Lung (tissue), 12 donors: Measurements from ENCODE around the gene LMF2. TPM values are rescaled to one million over a fixed set of nuclear protein-coding genes. Genes with fewer than 3 reads are reported as not detected.

ENCODE experiments used
- ATAC-seq: fragments of 200-7000 bp; cut with Tn5 transposase; one replicate; pipeline ENCODE4 v1.9.1; 2020; ENCODE audit warnings: moderate number of reproducible peaks; ENCODE audit not compliant: insufficient read depth, low FRiP score
- DNase-seq, 3 donors: peaks; one replicate each; pipeline ENCODE4 v3.0.0-alpha.2; 2013 to 2017
- H3K27ac ChIP-seq, 2 donors: one replicate each; pipeline ENCODE4 v1.5.1; 2013; ENCODE audit warnings: mild to moderate bottlenecking in 2 of 2, moderate library complexity in 2 of 2, control low read depth in 1 of 2, inconsistent platforms in 1 of 2, low read depth in 1 of 2, low read length in 1 of 2
- H3K27me3 ChIP-seq, 3 donors: one replicate each; pipeline ENCODE4 v1.5.1; 2013; ENCODE audit warnings: low read length in 2 of 3; ENCODE audit not compliant: control insufficient read depth in 3 of 3, insufficient read depth in 3 of 3
- H3K36me3 ChIP-seq, 4 donors: one replicate each; pipeline ENCODE4 v1.5.1; 2013; ENCODE audit warnings: low read length in 4 of 4, mild to moderate bottlenecking in 1 of 4, moderate library complexity in 1 of 4; ENCODE audit not compliant: control insufficient read depth in 4 of 4, insufficient read depth in 4 of 4
- H3K4me1 ChIP-seq, 5 donors: one replicate each; pipeline ENCODE4 v1.5.1; 2013; ENCODE audit warnings: low read length in 5 of 5, mild to moderate bottlenecking in 2 of 5, moderate library complexity in 1 of 5; ENCODE audit not compliant: control insufficient read depth in 5 of 5, insufficient read depth in 5 of 5
- H3K4me3 ChIP-seq: one replicate; pipeline ENCODE4 v1.5.1; 2013; ENCODE audit warnings: mild to moderate bottlenecking, control low read depth, moderate library complexity
- H3K9ac ChIP-seq, 2 donors: one replicate each; pipeline ENCODE4 v1.5.1; 2013; ENCODE audit warnings: low read length in 2 of 2, control low read depth in 1 of 2; ENCODE audit not compliant: insufficient read depth in 1 of 2
- H3K9me3 ChIP-seq, 4 donors: one replicate each; pipeline ENCODE4 v1.5.1; 2013; ENCODE audit warnings: low read length in 3 of 4, mild to moderate bottlenecking in 1 of 4, moderate library complexity in 1 of 4; ENCODE audit not compliant: control insufficient read depth in 4 of 4, insufficient read depth in 3 of 4
- WGBS, 2 donors: extraction: QIAGEN DNeasy Blood & Tissue Kit; methylation state at CpG; one replicate each; pipeline ENCODE4 v1.1.7; 2013; 5-methylcytosine and 5-hydroxymethylcytosine counted together
- polyA plus RNA-seq, 2 donors: library from polyadenylated mRNA; stranded (reverse); fragments of 200-250 nt; gene quantifications; one replicate each; pipeline ENCODE4 v1.2.1, GENCODE V29; 2013
- total RNA-seq, 2 donors: library from RNA; depleted of rRNA in 1 of 2; stranded (reverse); fragments of >200 nt in 1 of 2; gene quantifications; one replicate each; pipeline ENCODE4 v1.2.1, GENCODE V29; 2014 to 2021
- TF ChIP-seq, protein P1 (sequence below): IDR thresholded peaks from 2 replicates; pipeline ENCODE4 v1.5.1; 2012; ENCODE audit warnings: mild to moderate bottlenecking; ENCODE audit errors: control extremely low read depth, extremely low read depth
- donor health status: control.
- donor health status: control.
- donor health status: Bipolar disorder and iron deficiency.
- donor health status: healthy.
- donor health status: DM: yes; HTN: yes; CAD: no.

The LMF2 gene
- total and polyA plus RNA-seq, 4 donors: 29.8 to 84.6 (median 50.4) TPM

- Histone ChIP-seq H3K4me3 (no peak within 1 kb of the TSS), H3K27ac (peak within 1 kb of the TSS in 1 of 2 donors; percentile 78), H3K9me3 (no peaks in the 10 kb centered on the region), H3K4me1 (peaks cover 0 to 22% (median 0%) of the 10 kb centered on the region in 5 donors), H3K36me3 (no peaks in the 10 kb centered on the region), H3K9ac (no peak within 1 kb of the TSS), H3K27me3 (peaks cover 4 to 47% (median 33%) of the 10 kb centered on the region in 3 donors)
- ATAC-seq: no peak
- DNase-seq: no peak
- TF ChIP-seq, protein P1, sequence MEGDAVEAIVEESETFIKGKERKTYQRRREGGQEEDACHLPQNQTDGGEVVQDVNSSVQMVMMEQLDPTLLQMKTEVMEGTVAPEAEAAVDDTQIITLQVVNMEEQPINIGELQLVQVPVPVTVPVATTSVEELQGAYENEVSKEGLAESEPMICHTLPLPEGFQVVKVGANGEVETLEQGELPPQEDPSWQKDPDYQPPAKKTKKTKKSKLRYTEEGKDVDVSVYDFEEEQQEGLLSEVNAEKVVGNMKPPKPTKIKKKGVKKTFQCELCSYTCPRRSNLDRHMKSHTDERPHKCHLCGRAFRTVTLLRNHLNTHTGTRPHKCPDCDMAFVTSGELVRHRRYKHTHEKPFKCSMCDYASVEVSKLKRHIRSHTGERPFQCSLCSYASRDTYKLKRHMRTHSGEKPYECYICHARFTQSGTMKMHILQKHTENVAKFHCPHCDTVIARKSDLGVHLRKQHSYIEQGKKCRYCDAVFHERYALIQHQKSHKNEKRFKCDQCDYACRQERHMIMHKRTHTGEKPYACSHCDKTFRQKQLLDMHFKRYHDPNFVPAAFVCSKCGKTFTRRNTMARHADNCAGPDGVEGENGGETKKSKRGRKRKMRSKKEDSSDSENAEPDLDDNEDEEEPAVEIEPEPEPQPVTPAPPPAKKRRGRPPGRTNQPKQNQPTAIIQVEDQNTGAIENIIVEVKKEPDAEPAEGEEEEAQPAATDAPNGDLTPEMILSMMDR: no peak
- 55 to 72% methylated on average over 10 of the region's 10 CpGs for WGBS, 2 donors
Measured at GRCh38 chr22:50545522-50546325, 38.2 kb upstream of the LMF2 start, which contains the start of gene KLHDC7B. Gene KLHDC7B, plus strand, starts transcription at chr22:50545899. Its CDS starts 345 bp downstream, at chr22:50546244.

DNA sequence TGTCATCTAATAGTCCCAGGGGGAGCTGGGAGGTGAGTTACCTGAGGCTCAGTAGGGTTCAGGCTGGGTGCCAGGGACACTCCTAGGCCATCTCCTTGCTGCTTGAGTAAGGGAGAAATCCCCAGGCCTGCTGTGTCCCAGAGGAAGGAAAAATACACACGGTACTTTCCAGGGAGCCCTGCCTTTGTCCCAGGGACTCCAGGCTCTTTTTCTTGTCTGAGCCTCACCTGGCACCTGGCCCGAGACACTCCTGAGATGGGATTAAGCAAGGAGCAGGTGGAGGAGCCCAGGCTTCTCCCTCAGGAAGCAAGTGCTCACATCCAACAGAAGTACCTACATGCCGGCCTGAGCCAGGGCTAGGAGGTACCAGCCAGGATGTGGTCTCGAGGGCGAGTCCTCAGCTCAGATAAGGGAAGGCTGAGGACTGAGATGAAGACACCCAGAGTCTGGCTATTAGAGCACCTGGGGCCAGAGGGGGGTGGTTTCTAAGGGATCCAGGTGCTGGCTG is 37.3 kb upstream of the LMF2 start:
- Histone ChIP-seq H3K9ac (no peak overlapping the region), H3K27me3 (peaks cover 4 to 38% (median 25%) of the 10 kb centered on the region in 3 donors), H3K27ac (peak overlapping the region in 1 of 2 donors; percentile 78), H3K9me3 (no peaks in the 10 kb centered on the region), H3K36me3 (no peaks in the 10 kb centered on the region), H3K4me1 (peaks cover 0 to 22% (median under 1%) of the 10 kb centered on the region in 5 donors), H3K4me3 (no peak overlapping the region)
- ATAC-seq: no peak
- TF ChIP-seq, protein P1: no peak
- WGBS, 2 donors: 38 to 49% methylated on average over 5 of the region's 5 CpGs
- no peak for DNase-seq

- DNase-seq: peak; percentile 62 to 81 (median 77)
- no peak overlapping the region for H3K9ac ChIP-seq
- no peak overlapping the region for H3K4me3 ChIP-seq
Measured at GRCh38 chr22:50544078-50544745, 36.7 kb upstream of the LMF2 start.

More at GRCh38 chr22:50544078-50544745, 36.7 kb upstream of the LMF2 start:
- Histone ChIP-seq H3K27me3 (peaks cover 4 to 32% (median 22%) of the 10 kb centered on the region in 3 donors), H3K36me3 (no peaks in the 10 kb centered on the region), H3K27ac (peak overlapping the region in 1 of 2 donors; percentile 78), H3K4me1 (peaks cover 0 to 20% (median 2%) of the 10 kb centered on the region in 5 donors), H3K9me3 (no peaks in the 10 kb centered on the region)
- TF ChIP-seq, protein P1: peak; percentile 50
- WGBS, 2 donors: 3 to 4% methylated on average over 52 of the region's 52 CpGs
- no peak for ATAC-seq
